LNCaP clone FGC (cell line): ENCODE results near the gene GJB3.

Source experiments
- DNase-seq: peaks from one replicate; pipeline ENCODE4 v3.0.0-alpha.2; 2011; ENCODE audit warnings: low read depth
- H3K4me3 ChIP-seq: 2 replicates; pipeline ENCODE4 v1.5.1; 2011; ENCODE audit warnings: mild to moderate bottlenecking, low read depth, low read length, control low read depth
- TF ChIP-seq, protein P1 (sequence below): IDR thresholded peaks from 2 replicates; pipeline ENCODE4 v1.5.1; 2012; ENCODE audit warnings: mild to moderate bottlenecking; ENCODE audit not compliant: control insufficient read depth, insufficient read depth; ENCODE audit errors: extremely low read depth

The GJB3 gene

DNA sequence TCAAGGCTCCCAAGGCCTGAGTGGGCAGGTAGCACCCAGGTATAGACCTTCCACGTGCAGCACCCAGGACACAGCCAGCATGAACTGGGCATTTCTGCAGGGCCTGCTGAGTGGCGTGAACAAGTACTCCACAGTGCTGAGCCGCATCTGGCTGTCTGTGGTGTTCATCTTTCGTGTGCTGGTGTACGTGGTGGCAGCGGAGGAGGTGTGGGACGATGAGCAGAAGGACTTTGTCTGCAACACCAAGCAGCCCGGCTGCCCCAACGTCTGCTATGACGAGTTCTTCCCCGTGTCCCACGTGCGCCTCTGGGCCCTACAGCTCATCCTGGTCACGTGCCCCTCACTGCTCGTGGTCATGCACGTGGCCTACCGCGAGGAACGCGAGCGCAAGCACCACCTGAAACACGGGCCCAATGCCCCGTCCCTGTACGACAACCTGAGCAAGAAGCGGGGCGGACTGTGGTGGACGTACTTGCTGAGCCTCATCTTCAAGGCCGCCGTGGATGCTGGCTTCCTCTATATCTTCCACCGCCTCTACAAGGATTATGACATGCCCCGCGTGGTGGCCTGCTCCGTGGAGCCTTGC, 19.7 kb upstream of the GJB3 start:
- TF ChIP-seq, protein P1, sequence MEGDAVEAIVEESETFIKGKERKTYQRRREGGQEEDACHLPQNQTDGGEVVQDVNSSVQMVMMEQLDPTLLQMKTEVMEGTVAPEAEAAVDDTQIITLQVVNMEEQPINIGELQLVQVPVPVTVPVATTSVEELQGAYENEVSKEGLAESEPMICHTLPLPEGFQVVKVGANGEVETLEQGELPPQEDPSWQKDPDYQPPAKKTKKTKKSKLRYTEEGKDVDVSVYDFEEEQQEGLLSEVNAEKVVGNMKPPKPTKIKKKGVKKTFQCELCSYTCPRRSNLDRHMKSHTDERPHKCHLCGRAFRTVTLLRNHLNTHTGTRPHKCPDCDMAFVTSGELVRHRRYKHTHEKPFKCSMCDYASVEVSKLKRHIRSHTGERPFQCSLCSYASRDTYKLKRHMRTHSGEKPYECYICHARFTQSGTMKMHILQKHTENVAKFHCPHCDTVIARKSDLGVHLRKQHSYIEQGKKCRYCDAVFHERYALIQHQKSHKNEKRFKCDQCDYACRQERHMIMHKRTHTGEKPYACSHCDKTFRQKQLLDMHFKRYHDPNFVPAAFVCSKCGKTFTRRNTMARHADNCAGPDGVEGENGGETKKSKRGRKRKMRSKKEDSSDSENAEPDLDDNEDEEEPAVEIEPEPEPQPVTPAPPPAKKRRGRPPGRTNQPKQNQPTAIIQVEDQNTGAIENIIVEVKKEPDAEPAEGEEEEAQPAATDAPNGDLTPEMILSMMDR = no peak
- DNase-seq = no peak
- no peak overlapping the region for H3K4me3 ChIP-seq

DNA sequence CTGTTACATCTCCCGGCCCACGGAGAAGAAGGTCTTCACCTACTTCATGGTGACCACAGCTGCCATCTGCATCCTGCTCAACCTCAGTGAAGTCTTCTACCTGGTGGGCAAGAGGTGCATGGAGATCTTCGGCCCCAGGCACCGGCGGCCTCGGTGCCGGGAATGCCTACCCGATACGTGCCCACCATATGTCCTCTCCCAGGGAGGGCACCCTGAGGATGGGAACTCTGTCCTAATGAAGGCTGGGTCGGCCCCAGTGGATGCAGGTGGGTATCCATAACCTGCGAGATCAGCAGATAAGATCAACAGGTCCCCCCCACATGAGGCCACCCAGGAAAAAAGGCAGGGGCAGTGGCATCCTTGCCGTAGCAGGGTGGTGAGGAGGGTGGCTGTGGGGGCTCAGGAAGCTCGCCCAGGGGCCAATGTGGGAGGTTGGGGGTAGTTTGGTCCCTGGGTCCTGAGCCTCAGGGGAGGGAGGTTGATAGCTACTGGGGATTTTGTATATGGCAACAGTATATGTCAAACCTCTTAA, 19.2 kb upstream of the GJB3 start:
- no peak overlapping the region for H3K4me3 ChIP-seq
- TF ChIP-seq, protein P1 = no peak
- no peak for DNase-seq

DNA sequence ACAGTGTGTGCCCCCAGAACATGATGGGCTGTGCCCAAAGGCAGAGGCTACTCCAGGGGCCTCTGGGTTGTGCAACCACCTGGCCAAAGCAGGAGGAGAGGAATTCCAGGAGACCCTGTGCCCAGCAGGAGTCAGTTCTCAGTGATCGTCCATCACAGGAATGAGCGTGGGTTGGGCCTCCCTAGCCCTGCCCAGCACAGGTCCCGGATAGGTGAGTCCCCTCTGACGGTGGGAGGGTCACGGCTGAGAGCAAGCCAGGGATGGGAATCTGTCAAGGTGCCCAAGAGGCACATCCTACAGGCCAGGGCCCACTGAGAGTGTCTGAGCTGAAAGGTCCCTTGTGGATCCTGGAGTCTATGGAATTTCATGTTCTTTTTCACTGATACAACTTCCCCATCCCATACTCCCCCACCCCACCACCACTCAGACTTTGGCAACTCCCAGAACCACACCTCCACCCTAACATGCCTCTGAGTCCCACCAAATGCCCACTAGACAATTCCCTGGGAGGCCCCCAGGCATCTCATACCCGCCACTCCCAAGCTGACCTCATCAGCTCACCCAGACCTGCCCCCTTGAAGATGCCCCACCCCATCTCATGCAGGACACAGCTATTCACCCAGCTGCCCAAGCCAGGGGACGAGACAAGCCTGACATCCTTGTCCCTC, 18.4 kb upstream of the GJB3 start:
- DNase-seq = no peak
- TF ChIP-seq, protein P1 = no peak
- H3K4me3 ChIP-seq = no peak overlapping the region

DNA sequence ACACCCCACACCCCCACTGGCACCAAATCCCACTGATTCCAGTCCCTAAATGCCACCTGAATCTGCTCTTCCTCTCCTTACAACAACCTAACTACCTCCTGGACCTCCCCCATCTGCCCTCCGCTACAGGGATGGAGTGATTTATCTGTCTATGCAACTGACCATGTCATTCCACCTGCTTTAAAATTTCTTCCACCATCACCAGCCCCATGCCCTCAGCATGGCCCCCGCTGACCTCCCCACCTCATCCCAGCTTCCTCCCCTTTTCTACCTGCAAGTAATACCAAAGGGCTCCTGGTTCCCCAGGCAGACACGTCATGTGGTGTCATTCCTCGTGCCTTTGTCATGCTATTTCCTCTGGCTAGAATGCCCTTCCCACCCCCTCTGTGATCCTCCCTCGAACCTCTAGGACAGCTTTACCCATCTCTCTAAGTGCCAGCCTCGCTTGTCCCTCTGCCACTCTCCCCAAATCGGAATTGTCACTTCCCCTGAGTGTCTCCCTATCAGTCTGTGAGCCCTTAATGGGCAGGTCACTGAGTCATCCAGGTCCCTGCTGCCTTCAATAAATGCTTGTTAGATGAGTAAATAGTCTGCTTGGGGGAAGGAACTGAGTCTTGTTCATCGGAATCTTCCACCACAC, 17.8 kb upstream of the GJB3 start:
- no peak for DNase-seq

DNA sequence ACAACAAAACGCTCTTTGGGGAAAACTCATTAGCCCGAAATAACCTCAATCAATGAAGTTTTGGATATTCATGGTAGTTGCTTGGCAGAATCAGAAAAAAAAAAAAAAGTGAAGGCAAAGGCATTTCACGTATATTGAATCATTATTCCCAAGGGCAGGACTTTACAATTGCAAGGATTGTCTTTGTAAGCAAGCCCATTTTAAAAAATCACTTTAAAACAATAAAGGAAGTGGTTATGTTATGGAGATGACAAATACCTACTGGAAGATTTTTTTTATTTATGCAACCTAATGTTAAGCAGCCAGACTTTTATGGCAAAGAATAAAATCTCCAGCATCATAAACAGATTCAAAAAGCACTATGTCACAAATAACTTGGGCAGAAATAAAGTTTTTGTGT, 12.2 kb upstream of the GJB3 start:
- TF ChIP-seq, protein P1 = no peak
- H3K4me3 ChIP-seq = no peak overlapping the region
- no peak for DNase-seq

More for the DNA sequence above, 17.8 kb upstream of the GJB3 start:
- H3K4me3 ChIP-seq = no peak overlapping the region
- TF ChIP-seq, protein P1 = no peak

DNA sequence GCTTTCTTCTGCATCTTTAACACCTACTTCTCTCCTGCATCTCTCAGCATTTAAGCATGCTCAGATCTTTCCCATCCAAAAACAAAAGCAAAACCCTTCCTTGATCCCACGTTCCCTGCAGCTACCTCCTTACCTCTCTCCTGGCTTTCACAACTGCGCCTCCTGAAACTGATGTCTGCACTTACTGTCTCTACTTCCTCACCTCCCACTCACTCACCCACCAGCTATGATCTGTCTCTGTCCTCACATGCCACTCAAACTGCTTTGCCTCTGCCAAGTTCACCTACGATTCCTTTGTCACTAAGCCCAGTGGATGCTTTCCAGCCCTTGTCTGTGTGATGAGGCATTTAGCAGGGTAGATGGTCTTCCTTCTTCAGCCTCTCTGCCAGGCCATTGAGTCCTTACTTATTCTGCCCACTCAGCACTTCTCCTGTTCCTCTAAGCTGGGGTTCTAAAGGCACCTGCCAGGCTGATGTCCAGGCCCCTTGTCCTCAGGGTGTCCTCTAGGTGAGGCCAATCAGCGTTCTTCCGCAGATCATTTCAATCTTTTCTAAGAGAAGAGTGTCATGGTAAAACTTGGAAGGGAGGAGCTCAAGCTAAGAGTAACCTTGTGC, 10.0 kb upstream of the GJB3 start:
- TF ChIP-seq, protein P1 = no peak
- DNase-seq = no peak
- no peak overlapping the region for H3K4me3 ChIP-seq
